Activated T-cell treated with anti-CD3 and anti-CD28 coated beads, Interleukin-2, amount 50 U/mL, for 24 hours (primary cell): ENCODE measurements around the gene TNFAIP8.
A peak's percentile ranks its signal among the peaks of the same experiment; 100 is the strongest.
"Not testable (repeated sequence)": the region's sequence is repeated elsewhere in the genome, so short reads cannot be mapped to it uniquely, and the experiment has no call there.

Experiments
- DNase-seq: peaks from one replicate; pipeline ENCODE4 v3.0.0-alpha.2; 2020
- H3K27ac Mint-ChIP-seq: 2 replicates; pipeline ENCODE4 v1.8.0; 2020; ENCODE audit warnings: mild to moderate bottlenecking, mixed read lengths
- H3K27me3 Mint-ChIP-seq: 2 replicates; pipeline ENCODE4 v1.8.0; 2020; ENCODE audit warnings: mixed read lengths
- H3K36me3 Mint-ChIP-seq: 2 replicates; pipeline ENCODE4 v1.8.0; 2020; ENCODE audit warnings: low read depth, mixed read lengths
- H3K4me1 Mint-ChIP-seq: 2 replicates; pipeline ENCODE4 v1.8.0; 2020; ENCODE audit warnings: low read depth, mixed read lengths
- H3K4me3 Mint-ChIP-seq: 2 replicates; pipeline ENCODE4 v1.8.0; 2020; ENCODE audit warnings: mild to moderate bottlenecking, moderate library complexity, mixed read lengths
- H3K9me3 Mint-ChIP-seq: 2 replicates; pipeline ENCODE4 v1.8.0; 2020; ENCODE audit warnings: mixed read lengths

The TNFAIP8 gene

DNA sequence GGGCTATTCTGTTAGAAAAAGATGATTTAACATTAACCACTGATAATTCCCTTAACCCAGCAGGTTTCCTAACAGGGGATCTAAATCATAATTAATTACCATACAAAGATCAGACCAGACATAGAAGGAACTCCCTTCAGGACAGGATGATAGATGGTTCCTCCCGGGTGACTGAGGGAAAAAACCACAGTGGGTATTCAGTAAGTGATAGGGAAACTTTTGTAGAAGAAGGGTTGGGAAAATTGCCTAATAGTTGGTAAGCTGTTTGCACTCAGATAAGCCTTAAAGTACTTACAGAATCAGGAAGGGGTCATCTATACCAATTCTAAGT lies 82.7 kb downstream of the TNFAIP8 start:
- not testable (repeated sequence) for H3K9me3 Mint-ChIP-seq, DNase-seq, H3K27ac Mint-ChIP-seq, H3K4me1 Mint-ChIP-seq, H3K4me3 Mint-ChIP-seq, H3K36me3 Mint-ChIP-seq
- H3K27me3 Mint-ChIP-seq, result peaks cover 19% of the 10 kb centered on the region

GRCh38 chr5:119439140-119439631 lies 83.4 kb downstream of the TNFAIP8 start:
- H3K4me3 Mint-ChIP-seq, result peak overlapping the region; percentile 68
- H3K36me3 Mint-ChIP-seq, result no peaks in the 10 kb centered on the region
- peaks cover 19% of the 10 kb centered on the region for H3K27me3 Mint-ChIP-seq
- peak overlapping the region; percentile 53 for H3K27ac Mint-ChIP-seq
- peaks cover under 1% of the 10 kb centered on the region for H3K9me3 Mint-ChIP-seq
- DNase-seq, result no peak
- H3K4me1 Mint-ChIP-seq, result peaks cover 4% of the 10 kb centered on the region

- not testable (repeated sequence) for DNase-seq, H3K4me1 Mint-ChIP-seq, H3K9me3 Mint-ChIP-seq, H3K36me3 Mint-ChIP-seq, H3K27ac Mint-ChIP-seq
- Mint-ChIP-seq H3K27me3 (peaks cover 19% of the 10 kb centered on the region), H3K4me3 (peak overlapping the region; percentile 68)
These were observed 83.8 kb downstream of the TNFAIP8 start for GRCh38 chr5:119439632-119440031.

- DNase-seq, H3K4me3 Mint-ChIP-seq, H3K27me3 Mint-ChIP-seq, H3K4me1 Mint-ChIP-seq, H3K27ac Mint-ChIP-seq, H3K36me3 Mint-ChIP-seq, H3K9me3 Mint-ChIP-seq: not testable (repeated sequence)
These were observed 88.8 kb downstream of the TNFAIP8 start for GRCh38 chr5:119444643-119445042.

- H3K27ac Mint-ChIP-seq, result no peak overlapping the region
- H3K27me3 Mint-ChIP-seq, result no peaks in the 10 kb centered on the region
- H3K4me1 Mint-ChIP-seq, result no peaks in the 10 kb centered on the region
- no peak overlapping the region for H3K4me3 Mint-ChIP-seq
- peaks cover 3% of the 10 kb centered on the region for H3K9me3 Mint-ChIP-seq
- H3K36me3 Mint-ChIP-seq, result no peaks in the 10 kb centered on the region
- no peak for DNase-seq
These were observed 89.7 kb downstream of the TNFAIP8 start for GRCh38 chr5:119445544-119445943.
